Stimulated activated CD4-positive, alpha-beta T cell treated with anti-CD3 and anti-CD28 coated beads, Interleukin-4, amount 100 ng/mL, for 4 hours (primary cell): ENCODE results near the gene BBC3.

Source experiments
- DNase-seq, 2 experiments: peaks; one replicate each; pipeline ENCODE4 v3.0.0-alpha.2; 2020

BBC3 gene

GRCh38 chr19:47230054-47230920 lies 712 bp downstream of the BBC3 start:
- peak; percentile 67 to 74 for DNase-seq

GRCh38 chr19:47229676-47230053 lies 1.3 kb downstream of the BBC3 start:
- DNase-seq: no peak

DNA sequence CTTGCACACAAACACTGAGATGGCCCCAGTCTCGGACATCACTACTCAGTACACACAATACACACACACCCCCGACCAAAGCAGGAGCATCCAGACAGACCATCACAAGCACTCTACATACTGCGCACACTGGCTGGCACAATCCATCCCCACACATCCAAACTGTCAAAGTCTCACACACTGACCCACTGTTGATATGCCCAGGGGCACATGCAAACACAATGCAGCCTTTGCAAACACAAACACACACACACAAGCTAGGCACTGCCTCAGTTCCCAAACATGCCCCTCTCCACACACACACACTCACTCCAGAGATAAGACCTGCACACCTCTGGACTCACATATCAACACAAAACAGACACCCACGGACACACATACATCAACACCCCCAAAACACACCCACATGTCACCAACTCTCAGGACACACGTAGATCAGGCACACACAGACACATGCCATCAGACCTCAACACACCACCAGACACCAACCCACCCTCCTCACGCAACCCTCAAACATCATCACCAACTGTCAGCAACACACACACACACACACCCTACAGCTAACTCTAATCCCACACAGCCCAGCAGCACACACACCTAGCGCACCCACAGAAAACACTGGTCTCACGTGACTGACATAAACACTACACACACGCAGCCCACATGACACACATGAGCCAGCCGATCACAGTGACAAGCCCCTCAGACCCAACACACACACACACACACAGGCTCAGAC lies 1.9 kb downstream of the BBC3 start:
- DNase-seq: peak in 1 of 2 experiments; percentile 35

GRCh38 chr19:47228168-47228936 lies 2.6 kb downstream of the BBC3 start:
- DNase-seq: peak in 1 of 2 experiments; percentile 31

DNA sequence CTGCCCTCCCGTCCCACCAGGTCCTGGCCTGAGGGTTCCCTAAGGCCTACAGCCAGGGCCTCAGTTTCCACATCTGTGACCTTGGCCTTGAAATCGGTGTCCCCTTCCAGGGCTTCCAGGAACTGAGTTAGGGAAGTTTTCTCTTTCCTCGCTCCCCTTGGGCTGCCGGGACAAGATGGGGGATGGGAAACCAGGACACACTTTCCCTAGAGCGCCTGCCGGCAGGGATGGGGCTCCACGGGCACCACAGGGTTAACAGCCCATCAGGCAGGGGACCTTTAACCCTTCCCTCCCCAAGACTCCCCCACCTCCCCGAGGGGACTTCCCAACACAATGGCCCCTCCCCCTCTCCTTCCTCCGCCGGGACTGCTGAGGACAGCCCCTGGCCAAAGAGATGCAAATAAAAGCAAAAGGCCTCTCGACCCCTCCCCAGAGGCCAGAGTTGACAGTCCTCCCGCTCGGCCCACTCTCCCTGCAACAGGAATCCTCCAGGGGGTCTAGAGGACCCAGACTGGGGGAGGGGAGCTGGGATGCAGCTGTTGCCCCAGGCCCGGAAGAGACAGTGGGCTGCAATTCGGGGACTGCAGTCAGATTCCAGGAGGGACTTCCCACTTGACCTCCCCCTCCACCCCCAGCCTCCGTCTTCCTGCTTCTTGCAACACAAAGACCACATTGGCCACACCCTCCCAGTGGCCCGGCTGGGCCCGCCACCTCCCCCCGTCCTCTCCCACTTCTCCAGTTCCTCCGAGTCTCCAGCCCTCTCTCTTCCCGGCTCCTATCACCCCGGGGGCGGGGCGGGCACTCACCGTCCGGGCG lies 3.4 kb downstream of the BBC3 start:
- peak in 1 of 2 experiments; percentile 33 for DNase-seq

- no peak for DNase-seq
Measured at GRCh38 chr19:47226426-47227351, 4.3 kb downstream of the BBC3 start.

DNA sequence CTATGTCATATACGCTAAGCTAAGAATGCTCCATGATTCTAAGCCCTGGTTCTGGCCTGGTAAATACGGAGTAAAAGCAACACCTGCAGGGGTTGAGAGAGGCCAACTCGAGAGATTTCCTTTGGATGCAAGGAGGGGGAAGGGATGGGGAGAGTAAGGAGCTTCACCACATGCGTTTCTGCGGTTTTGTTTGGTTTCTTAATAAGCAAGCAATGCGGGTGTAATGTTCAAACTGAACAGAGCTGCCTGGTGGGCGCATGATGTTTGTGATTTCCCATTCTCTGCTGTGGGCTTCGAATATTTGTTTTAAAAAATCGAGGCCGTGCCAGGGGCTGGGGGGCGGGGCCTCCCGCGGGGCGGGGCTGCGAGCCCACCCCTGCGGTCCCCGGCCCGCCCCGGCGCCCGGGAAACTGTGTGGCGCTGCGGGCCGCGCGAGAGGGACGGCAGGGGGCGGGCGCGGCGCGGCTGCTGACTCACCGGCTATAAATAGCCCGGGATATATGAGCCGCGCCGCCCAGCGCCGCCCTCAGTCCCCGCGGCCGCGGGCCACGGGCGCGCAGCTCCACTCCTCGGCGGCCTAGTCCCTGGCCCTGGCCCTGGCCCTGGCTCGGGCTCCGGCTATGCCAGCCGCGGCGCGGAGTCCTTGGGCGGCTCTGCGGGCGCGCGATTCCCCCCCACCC lies 5.1 kb downstream of the BBC3 start:
- DNase-seq: peak; percentile 81 to 82

GRCh38 chr19:47221890-47222289 lies 9.1 kb downstream of the BBC3 start:
- DNase-seq: no peak

- no peak for DNase-seq
Measured at GRCh38 chr19:47221080-47221841, 9.7 kb downstream of the BBC3 start.

DNA sequence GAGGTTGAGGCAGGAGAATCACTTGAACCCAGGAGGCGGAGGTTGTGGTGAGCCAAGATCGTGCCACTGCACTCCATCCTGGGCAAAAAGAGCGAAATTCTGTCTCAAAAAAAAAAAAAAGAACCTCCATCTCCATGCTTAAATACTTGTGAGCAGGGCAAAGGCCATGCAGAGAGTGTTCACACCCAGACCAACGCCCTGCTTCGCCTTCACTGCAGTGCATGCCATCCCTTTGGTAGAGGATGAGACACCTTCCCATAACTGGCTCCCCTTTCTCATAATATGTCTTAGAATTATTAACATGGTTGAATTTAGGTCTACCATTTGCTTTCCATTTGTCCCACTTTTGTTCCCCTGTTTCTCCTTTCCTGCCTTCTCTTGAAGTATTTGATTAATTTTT lies 15.4 kb downstream of the BBC3 start:
- DNase-seq: no peak

DNA sequence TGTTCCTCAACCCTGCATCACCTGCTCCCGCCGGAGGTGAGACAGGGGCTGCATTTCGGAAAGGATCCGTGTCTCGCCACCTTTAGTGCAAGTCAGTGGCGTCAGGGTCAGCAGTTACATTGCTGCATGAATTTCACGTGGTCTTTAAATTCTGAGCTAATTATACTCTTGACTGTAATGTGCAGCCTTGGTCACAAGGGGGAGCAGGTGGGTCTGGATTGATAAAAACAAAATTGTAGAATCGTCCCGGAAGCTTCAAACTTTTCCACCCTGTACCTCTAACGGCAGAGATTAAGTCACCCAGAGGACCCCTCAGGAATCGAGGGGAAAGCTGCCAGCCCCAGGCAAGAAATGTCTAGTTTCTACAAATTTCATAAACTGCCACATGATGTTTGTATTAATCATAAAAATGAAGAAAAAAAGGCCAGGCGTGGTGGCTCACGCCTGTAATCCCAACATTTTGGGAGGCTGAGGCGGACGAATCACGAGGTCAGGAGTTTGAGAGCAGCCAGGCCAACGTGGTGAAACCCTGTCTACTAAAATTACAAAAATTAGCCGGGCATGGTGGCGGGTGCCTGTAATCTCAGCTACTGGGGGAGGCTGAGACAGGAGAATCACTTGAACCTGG lies 20.2 kb downstream of the BBC3 start:
- peak; percentile 69 to 70 for DNase-seq

DNA sequence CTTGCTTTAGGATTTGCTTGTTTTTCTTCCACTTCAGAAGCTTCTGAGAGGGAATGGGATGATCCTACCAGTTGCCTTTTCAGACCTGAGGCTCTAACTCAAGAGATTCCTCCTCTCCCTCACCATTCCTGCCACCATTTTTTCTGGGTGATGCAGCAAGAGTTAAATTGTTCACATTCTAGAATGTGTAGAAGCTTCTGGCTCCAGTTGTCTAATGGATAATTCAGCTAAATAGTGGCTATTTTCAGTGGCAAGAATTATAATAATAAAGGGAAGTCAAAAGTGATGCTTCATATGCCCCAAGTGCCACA lies 20.9 kb downstream of the BBC3 start:
- no peak for DNase-seq

DNA sequence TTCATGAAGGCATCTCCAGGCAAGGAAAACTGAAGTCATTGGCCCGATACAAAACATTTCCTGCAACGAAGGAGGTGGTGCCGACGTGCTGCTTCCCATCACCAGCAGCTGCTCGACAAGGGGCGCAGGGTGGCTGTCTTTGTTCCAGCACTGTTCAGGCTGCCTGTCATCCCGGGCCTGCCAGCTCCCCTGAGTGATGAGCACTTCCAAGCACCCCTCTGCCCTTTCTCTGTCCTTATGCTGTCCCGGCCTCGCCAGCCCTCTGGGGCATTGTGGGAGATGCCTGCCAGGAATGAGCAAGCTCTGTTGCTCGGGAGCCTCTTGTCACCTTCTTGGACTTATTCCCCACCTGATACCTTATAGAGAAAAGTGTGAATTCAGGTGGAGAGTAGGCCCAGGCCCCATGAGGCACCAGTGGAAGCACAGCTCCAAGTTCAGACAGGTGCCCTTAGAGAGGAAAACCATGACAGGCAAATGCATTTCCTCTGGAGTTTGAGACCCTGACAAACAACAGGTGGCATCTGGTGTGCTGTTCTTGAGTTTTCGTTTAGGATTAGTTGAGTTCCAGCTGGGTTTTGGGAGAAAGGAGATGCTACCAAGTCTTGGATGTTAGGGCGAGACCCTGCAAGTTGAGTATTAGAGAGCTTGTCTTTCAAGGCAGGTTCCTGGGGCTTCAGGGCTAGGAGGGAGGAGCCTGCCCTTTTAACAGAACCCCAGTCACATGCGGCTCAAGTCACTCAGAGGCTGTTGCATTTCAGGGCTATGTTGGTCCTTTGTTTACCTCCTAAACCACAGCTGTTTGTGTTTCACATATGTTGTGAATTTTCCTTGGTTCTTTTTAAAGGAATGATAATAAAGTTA lies 21.4 kb downstream of the BBC3 start:
- DNase-seq: no peak

GRCh38 chr19:47203254-47203653 lies 27.7 kb downstream of the BBC3 start:
- no peak for DNase-seq

DNA sequence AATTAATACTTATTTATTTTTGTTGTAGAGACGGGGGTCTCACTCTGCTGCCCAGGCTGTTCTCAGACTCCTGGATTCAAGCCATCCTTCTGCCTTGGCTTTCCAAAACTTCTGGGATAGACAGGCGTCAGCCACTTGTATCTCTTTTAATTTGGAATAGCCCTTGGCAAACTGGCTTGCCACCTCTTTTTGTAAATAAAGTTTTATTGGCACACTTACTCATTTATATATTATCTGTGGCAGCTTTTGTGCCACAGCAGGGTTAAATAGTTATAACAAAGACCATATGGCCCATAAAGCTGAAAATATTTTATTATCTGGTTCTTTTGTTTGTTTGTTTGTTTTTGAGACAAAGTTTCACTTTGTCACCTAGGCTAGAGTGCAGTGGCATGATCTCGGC lies 30.5 kb downstream of the BBC3 start:
- DNase-seq: no peak

GRCh38 chr19:47197141-47197540 lies 33.9 kb downstream of the BBC3 start:
- DNase-seq: no peak

- no peak for DNase-seq
Measured at GRCh38 chr19:47195434-47195833, 35.6 kb downstream of the BBC3 start.

GRCh38 chr19:47190167-47190727 lies 40.8 kb downstream of the BBC3 start:
- DNase-seq: peak; percentile 55 to 70
